ENCODE results near the gene IRF7. TPM values are rescaled to one million over a fixed set of nuclear protein-coding genes. Genes with fewer than 3 reads are reported as not detected.
"Not testable (repeated sequence)": the region's sequence is repeated elsewhere in the genome, so short reads cannot be mapped to it uniquely, and the experiment has no call there.

IRF7 gene
- total RNA-seq, 1 experiment from 2014 or later, result 23.2 TPM

GRCh38 chr11:575313-575995 is 40.3 kb downstream of the IRF7 start:
- peak; percentile 53 for DNase-seq (ENCODE audit: low read depth)
- in situ Hi-C loops (cut with HindIII; ENCODE audit: low pct_unique_long_range_greater_than_20kb, low sequenced_read_pairs), result no loop called here

GRCh38 chr11:574632-575312 is 41.0 kb downstream of the IRF7 start:
- in situ Hi-C loops (cut with HindIII; ENCODE audit: low pct_unique_long_range_greater_than_20kb, low sequenced_read_pairs), result no loop called here

DNA sequence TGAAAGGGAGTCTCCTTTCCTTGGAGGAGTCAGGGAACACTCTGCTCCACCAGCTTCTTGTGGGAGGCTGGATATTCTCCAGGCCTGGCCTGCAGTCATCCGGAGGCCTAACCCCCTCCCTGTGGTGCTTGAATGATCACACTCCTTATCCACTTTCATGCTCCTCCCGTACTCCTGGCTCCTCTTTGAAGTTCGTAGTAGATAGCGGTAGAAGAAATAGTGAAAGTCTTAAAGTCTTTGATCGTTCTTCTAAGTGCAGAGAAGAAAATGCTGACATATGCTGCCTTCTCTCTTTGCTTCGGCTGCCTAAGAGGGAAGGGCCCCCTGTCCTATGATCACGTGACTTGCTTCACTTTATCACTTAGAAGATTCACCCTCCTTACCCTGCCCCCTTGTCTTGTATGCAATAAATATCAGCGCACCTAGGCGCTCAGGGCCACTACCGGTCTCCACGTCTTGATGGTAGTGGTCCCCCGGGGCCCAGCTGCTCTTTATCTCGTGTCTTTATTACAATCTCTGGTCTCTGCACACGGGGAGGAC is 41.6 kb downstream of the IRF7 start:
- in situ Hi-C loops (cut with HindIII; ENCODE audit: low pct_unique_long_range_greater_than_20kb, low sequenced_read_pairs); DNase-seq (ENCODE audit: low read depth): not testable (repeated sequence)

More at GRCh38 chr11:574632-575312, 41.0 kb downstream of the IRF7 start:
- DNase-seq (ENCODE audit: low read depth), result no peak

GRCh38 chr11:573146-573759 is 42.5 kb downstream of the IRF7 start:
- in situ Hi-C loops (cut with HindIII; ENCODE audit: low pct_unique_long_range_greater_than_20kb, low sequenced_read_pairs), result no loop called here
- DNase-seq (ENCODE audit: low read depth), result no peak

DNA sequence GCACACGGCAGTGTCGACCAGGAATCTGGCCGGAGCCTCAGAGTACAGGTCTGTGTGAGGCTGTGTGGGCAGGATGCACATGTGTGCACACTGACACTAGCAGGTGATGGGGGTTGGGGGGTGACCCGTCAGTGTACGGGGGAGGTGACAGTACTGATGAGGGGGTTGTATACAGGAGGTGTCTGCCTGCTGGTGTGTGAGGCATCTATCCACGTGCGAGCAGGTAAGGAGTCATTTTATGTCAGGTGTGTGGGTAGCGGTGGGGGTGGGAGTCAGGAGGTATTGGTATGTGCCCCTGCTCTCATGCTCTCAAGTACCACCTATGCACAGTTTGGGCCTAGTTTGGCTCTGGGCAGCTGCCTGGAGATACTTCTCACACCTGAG is 44.0 kb downstream of the IRF7 start:
- DNase-seq (ENCODE audit: low read depth), result no peak
- in situ Hi-C loops (cut with HindIII; ENCODE audit: low pct_unique_long_range_greater_than_20kb, low sequenced_read_pairs), result no loop called here

- no peak for DNase-seq (ENCODE audit: low read depth)
- in situ Hi-C loops (cut with HindIII; ENCODE audit: low pct_unique_long_range_greater_than_20kb, low sequenced_read_pairs), result no loop called here
Observed at GRCh38 chr11:569158-569885, 46.4 kb downstream of the IRF7 start.

- DNase-seq (ENCODE audit: low read depth), result peak; percentile 95
- in situ Hi-C loops (cut with HindIII; ENCODE audit: low pct_unique_long_range_greater_than_20kb, low sequenced_read_pairs), result no loop called here
Observed at GRCh38 chr11:568306-569157, 47.2 kb downstream of the IRF7 start.

GRCh38 chr11:567629-568292 is 48.0 kb downstream of the IRF7 start:
- DNase-seq (ENCODE audit: low read depth), result no peak
- in situ Hi-C loops (cut with HindIII; ENCODE audit: low pct_unique_long_range_greater_than_20kb, low sequenced_read_pairs), result no loop called here

GRCh38 chr11:567011-567628 is 48.6 kb downstream of the IRF7 start:
- in situ Hi-C loops (cut with HindIII; ENCODE audit: low pct_unique_long_range_greater_than_20kb, low sequenced_read_pairs), result no loop called here

DNA sequence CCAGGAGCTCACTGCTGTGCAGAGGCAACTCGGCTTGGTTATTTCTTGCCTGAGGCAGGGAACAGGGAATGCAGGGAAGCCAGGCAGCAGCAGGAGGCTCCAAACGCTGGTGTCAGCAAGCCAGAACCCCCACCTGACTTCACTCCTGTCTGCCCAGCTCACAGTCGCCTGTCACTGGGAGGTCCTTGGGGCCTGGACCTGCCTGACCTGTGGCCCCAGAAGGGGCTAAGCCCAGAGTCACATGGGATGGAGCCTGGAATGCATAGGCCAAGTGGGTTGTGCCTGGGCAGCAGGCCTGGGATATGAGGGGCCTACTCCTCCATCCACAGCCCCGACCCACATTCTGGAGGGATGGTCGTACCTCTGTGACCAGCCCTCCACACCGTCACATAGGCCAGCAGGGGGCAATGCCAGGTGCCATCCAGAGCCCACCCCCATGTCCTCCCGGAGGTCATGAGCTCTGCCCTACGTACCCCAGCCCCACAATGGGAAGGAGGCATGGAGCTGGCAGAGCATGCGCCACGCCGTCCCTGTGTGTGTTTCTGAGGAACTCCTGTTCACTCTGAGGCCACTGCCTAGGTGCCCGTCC is 49.7 kb downstream of the IRF7 start:
- no peak for DNase-seq (ENCODE audit: low read depth)
- in situ Hi-C loops (cut with HindIII; ENCODE audit: low pct_unique_long_range_greater_than_20kb, low sequenced_read_pairs), result no loop called here

More at GRCh38 chr11:567011-567628, 48.6 kb downstream of the IRF7 start:
- DNase-seq (ENCODE audit: low read depth), result no peak

DNA sequence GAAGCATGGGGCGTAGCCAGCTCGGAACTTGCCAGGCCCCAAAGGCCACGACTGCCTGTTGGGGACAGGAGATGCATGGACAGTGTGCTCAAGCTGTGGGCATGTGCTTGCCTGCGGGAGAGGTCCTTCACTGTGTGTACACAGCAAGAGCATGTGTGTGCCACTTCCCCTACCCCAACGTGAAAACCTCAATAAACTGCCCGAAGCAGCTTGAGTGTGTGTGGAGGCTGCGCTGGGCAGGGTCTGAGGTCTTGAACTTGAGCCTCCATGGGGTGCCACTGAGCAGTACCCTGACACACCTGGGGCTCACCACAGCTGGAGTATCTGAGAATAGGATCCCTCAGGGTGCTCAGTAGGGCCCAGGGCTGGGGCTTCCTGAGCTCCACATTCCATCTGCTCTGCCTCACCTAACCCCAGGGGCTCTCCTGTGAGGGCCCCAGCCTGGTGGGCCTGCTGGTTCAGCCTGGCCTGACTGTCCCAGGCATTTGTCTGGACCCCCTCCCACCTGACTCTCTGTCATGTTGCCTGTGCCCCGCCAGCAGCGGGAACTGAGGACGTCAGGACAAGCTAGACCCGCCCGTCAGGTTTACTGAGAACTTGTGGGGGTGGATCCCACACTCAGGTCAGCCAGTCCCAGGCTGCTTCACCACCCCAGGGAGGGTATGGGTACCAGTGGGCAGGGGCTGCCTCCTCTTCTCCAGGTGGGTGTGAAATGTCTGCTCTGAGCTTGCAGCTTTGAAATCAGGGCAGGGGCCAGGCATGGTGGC is 51.8 kb downstream of the IRF7 start:
- no peak for DNase-seq (ENCODE audit: low read depth)
- in situ Hi-C loops (cut with HindIII; ENCODE audit: low pct_unique_long_range_greater_than_20kb, low sequenced_read_pairs), result no loop called here

DNA sequence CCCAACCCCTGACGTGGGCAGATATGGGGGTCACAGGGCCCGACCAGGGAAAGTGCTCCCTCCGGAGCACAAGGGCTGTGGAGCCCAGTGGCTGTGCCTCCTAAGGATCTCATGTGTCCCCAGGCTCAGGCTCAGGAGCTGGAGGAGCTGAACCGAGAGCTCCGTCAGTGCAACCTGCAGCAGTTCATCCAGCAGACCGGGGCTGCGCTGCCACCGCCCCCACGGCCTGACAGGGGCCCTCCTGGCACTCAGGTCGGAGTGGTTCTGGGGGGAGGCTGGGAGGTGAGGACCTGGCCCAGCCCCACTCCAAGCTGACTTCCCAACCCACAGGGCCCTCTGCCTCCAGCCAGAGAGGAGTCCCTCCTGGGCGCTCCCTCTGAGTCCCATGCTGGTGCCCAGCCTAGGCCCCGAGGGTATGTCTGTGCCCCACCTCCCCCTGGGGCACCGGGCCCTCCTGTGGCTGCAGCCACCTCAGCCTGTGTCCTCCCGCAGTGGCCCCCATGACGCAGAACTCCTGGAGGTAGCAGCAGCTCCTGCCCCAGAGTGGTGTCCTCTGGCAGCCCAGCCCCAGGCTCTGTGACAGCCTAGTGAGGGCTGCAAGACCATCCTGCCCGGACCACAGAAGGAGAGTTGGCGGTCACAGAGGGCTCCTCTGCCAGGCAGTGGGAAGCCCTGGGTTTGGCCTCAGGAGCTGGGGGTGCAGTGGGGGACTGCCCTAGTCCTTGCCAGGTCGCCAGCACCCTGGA is 52.5 kb downstream of the IRF7 start:
- in situ Hi-C loops (cut with HindIII; ENCODE audit: low pct_unique_long_range_greater_than_20kb, low sequenced_read_pairs), result no loop called here

More for the DNA sequence above, 52.5 kb downstream of the IRF7 start:
- no peak for DNase-seq (ENCODE audit: low read depth)
